CD4-positive, alpha-beta T cell treated with Interleukin-12 subunit alpha and Interleukin-12 subunit beta, for 1 hour (primary cell): ENCODE results near the gene STX4.

ENCODE experiments used
- DNase-seq: peaks from one replicate; pipeline ENCODE4 v3.0.0-alpha.2; 2020

Gene STX4

DNA sequence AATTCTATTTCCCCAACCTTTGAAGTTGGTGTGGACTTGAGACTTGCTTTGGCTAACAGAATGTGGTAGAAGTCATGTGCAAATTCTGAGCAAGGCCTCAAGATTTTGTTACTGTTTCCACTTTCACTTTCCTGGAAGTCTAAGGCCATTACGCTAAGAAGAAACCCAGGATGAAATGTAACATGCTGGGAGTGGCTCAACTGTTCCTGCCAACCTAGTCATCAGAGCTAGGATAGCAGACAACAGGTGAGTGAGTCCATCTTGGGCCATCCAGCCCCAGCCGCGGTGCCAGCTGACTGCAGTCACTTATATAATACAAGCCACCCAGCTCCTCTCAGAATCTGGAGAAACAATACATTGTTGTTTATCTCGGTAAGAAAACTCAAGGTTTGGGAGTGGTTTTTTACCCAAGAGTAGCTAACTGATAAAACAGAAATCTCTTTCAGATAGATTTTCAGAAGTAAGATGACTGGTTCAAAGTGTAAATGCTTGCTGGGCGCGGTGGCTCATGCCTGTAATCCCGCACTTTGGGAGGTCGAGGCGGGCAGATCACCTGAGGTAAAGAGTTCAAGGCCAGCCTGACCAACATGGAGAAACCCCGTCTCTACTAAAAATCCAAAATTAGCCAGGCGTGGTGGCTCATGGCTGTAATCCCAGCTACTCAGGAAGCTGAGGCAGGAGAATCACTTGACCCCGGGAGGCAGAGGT is 10.7 kb upstream of the STX4 start:
- DNase-seq: no peak

DNA sequence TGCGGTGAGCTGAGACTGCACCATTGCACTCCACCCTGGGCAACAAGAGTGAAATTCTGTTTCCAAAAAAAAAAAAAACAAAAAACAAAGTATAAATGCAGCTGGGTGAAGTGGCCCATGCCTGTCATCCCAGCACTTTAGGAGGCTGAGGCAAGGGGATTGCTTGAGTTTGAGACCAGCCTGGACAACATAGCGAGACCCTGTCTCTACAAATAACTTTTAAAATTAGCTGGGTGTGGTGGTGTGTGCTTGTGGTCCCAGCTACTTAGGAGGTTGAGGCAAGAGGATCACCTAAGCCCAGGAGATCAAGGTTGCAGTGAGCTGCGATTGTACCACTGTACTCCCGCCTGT is 10.1 kb upstream of the STX4 start:
- no peak for DNase-seq

DNA sequence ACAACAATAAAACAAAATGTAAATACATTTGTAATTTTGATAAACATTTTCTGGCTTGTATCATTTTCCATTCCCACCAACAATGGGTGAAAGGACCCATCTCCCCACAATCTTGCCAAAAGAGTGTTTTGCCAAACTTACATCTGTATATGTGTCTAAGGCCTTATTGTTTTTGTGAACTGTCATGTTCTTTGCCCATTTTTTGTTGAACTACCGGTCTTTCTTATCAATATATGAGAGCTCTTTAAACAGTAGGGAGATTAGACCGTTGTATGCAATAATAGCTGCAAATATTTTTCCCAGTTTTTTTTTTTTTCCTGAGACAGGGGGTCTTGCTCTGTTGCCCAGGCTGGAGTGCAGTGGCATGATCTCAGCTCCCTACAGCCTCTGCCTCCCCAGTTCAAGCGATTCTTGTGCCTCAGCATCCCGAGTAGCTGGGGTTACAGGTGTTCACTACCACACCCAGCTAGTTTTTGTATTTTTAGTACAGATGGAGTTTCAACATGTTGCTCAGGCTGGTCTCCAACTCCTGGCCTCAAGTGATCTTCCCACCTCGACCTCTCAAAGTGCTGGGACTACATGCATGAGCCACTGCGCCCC is 9.6 kb upstream of the STX4 start:
- no peak for DNase-seq

DNA sequence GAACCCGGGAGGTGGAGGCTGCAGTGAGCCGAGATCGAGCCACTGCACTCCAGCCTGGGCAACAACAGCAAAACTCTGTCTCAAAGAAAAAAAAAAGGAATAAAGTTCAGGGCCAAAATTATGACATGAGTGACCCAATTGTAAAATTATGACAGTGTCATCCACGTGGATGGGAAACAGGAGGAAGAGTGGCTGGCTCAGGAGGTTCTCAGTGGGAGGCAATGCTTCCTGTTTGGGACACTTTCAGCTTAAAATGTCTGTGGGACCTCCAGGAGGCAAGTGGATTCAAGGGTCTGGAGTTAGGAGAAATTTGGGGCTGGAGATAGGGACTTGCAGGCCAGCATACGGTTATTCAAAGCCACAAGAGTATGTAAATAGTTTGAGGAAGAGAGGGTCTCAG is 8.0 kb upstream of the STX4 start:
- no peak for DNase-seq

DNA sequence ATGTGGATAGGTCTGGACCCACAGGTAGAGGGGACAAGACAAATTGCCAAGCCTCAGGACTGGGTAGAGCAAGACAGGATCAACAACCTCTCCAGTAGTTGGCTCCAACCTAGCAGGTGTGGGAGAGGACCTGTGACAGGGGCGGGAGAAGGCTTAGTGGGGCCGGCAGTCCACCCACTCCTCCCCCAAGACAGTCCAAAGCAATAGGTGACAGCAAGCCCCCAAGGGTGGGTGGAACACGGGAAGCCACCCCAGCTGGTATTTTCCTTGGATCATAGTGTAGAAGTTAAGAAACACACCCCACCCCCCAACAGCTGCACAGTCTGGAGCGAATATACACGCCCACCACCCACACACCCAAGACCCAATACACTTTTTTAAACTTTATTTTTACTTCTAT is 4.1 kb upstream of the STX4 start:
- DNase-seq: no peak

DNA sequence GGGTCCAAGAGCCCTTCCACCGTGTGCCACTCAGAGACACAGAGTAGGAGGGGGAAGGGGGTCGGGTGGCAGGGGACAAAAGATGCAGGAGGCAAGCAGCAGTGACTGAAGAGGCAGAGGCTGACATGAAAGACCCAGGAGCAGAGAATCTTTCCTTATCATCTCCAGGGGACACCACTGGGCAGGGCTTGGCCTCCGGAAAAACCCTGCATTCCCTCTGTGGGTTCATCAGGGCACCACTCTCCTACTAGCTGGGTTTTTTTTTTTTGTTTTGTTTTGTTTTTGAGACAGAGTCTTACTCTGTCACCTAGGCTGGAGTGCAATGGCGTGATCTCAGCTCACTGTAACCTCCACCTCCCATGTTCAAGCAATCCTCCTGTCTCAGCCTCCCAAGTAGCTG is 2.1 kb upstream of the STX4 start:
- DNase-seq: no peak

DNA sequence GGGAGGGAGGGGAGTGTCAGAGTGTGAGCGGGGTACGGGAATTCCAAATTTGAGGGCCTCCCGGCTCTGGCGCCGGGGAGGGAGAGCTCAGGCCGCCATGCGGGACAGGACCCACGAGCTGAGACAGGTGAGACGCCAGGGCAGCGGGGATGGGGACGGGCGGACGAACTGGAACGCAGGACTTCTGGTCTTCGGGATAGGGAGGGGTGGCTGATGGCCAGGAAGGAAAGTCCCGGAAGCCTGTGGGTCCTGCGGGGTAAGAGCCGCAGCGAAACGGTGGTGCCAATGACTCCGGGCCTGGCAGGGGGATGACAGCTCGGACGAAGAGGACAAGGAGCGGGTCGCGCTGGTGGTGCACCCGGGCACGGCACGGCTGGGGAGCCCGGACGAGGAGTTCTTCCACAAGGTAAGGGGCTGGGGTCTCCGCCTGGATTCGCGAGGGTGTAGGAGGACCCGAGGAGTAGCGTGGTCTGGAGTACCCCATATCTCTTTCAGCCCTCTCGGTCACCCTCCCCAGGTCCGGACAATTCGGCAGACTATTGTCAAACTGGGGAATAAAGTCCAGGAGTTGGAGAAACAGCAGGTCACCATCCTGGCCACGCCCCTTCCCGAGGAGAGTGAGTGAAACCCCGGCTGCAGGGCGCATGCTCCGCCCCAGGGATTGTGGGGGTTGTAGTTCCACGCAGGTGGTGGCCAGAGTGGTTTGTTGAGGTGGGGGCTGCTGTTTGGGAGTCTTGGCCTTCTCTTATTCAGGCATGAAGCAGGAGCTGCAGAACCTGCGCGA is 543 bp downstream of the STX4 start:
- peak; percentile 87 for DNase-seq

DNA sequence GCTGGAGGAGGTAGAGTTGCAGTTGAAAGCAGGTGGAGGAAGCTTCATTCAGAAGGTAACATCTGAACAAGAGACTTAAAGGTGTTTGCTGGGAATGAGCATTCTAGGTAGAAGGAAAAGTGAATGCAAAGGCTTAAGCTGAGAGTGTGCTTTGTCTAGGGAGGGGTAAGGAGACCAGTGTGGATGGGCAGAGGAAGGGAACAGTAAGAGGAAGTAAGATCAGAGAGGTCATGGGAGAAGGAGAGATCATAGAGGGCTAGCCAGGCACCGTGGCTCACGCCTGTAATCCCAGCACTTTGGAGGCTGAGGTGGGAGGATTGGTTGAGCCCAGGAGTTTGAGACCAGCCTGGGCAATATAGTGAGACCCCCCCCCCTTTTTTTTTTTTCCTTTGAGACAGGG is 3.3 kb downstream of the STX4 start:
- DNase-seq: no peak

DNA sequence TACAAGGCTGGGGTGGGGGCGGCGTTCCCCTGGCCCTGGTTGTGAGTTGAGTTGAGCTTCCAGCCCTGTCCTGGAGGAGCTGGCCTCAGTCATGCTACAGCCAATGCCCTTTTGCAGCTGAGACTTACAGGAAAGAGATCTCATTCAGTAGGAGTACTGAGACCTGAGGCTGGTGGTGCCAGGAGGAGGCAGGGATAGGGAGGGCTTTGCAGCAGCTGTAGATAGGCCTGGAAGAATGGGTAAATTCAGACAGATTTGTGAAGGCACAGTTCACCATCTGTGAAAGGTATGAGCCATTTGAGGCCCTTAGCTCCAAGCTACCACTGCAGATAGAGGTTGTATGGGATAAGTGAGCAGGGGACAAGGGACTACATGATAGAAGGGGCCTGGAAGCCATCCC is 5.6 kb downstream of the STX4 start:
- no peak for DNase-seq

DNA sequence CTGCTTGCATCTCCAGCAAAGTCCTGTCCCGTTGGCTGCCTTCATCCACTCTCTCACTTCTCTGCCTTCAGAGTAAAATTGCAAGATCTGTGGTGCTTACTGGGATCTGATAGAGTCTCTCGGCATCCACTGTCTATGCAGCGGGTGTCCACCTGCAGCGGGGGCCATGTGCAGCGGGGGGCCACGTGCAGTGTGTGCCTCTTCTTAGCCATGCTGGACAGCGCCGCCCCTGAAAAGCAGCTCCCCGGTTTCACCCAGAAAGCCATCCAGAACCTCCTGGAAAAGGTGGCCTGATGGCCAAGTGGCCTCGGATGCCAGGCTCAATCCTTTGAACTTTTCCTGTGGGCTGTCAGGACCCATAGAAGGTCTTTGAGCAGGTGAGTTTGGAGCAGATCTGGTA is 9.5 kb downstream of the STX4 start:
- no peak for DNase-seq

DNA sequence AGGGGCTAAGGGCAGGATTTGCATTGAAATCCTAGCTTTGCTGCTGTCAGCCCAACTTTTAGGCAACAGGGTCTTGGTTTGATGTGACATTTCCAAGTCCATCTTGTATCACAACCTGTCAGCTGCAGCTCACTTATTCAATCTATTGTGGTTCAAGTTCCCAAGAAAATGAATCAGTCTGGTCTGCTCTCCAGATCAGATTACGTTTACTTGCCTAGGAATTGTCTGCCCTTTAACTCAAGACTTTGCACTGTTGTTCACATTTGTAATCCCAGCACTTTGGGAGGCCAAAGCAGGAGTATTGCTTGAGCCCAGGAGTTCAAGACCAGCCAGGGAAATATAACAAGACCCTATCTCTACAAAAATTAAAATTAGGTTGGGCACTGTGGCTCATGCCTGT is 10.0 kb downstream of the STX4 start:
- no peak for DNase-seq

DNA sequence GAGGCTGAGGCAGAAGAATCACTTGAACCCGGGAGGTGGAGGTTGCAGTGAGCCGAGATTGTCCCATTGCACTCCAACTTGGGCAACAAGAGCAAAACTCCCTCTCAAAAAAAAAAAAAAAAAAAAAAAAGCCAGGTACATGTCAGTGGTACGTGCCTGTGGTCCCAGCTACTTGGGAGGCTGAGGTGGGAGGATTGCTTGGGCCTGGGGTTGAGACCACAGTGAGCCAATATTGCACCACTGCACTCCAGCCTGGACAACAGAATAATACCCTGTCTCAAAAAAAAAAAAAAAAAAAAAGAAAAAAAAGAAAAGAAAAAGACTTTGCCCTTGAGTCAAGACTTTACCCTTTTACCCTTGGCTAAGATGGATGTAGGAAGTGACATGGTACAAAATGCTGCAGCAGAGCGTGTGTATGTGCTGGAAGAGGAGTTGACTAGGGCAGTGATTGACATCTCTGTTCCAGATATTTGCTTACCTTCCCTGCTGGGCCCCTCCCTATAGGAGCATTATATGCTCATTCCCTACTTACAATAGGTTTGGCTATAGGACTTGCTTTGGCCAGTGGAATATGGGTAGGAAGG is 10.6 kb downstream of the STX4 start:
- no peak for DNase-seq

DNA sequence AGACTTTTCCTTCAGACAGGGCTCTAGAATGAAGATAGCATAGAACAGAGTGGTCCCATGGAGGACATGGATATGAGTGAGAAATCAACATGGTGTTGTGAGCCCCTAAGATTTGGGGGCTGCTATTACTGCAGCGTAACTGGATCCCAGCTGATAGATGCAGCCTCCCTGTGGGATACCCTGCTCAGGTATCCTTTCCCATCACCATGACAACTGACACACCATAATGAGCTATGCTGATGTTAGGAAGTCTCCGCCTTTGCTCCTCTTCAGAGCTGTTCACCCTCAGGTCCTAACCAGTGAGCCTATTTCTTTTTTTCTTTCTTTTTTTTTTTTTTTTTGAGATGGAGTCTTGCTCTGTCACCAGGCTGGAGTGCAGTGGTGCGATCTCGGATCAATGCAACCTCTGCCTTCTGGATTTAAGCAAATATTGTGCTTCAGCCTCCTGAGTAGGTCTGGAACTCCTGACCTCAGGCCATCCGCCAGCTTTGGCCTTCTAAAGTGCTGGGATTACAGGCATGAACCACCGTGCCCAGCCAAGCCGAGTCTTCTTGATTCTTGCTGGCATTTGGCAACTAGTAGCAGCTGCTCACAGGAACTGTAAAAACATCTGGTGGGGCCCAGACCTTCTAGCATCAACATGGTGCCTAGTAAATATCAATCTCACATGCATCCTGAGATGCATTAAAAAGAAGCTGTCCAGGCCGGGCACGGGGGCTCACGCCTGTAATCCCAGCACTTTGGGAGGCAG is 17.1 kb downstream of the STX4 start:
- no peak for DNase-seq

DNA sequence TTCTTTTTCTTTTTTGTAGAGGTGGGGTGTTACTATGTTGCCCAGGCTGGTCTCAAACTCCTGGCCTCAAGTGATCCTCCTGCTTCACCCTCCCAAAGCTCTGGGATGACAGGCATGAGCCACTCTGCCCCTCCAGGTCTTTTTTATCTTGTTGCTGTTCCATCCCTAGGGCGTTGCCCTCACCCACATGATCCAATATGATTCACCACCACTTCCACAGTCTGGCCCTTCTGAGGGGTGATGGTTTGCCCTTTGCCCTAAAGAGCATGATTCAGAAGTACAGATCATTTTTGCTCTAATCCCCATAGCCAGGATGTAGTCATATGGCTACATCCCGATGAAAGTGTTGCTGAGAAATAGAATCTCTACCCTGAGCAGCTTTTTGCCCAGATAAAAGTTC is 18.8 kb downstream of the STX4 start:
- no peak for DNase-seq

DNA sequence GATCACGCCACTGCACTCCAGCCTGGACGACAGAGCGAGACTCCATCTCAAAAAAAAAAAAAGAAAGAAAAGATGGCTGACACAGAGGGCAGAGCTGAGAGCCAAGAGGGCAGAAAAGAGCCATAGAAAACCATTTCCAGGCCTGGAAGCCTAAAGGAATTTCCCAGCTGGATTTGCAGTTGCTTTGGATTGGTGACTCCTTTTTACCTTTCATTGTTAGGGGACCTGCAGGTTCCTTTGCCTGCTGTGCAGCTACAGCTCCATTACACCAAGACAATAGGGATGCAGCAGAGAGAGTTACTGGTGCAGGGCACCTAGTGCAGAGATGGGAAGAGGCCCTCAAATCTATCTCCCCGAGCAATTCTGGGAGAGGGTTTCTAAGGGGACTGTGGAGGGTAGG is 22.3 kb downstream of the STX4 start:
- no peak for DNase-seq

DNA sequence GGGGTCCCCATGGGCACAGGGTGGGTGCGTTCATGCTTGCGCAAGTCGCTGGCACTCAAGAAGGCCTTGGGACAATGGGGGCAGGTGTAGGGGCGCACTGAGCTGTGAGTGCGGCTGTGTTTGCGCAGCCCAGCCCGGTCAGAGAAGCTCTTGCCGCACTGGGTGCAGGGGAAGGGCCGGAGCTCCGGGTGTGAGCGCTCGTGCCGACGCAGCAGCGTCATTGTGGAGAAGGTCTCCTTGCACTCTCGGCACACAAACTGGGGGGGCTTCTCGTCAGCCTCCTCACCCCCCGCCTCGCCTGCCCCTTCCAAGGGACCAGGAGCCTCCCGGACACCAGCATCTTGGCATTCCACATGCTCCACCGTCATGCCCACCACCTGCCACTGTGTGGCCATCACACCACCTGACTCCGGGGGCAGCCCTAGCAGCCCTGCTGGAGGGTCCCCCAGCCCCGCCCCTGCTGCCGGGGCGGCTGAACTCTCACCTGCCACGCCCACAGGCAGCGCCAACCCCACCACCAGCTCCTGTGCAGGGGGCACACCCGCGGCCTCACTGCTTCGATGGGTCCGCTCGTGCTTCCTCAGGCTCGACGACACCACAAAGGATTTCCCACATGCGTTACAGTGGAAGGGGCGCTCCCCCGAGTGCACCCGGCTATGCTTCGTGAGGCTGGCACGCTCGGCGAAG is 27.9 kb downstream of the STX4 start:
- DNase-seq: no peak

DNA sequence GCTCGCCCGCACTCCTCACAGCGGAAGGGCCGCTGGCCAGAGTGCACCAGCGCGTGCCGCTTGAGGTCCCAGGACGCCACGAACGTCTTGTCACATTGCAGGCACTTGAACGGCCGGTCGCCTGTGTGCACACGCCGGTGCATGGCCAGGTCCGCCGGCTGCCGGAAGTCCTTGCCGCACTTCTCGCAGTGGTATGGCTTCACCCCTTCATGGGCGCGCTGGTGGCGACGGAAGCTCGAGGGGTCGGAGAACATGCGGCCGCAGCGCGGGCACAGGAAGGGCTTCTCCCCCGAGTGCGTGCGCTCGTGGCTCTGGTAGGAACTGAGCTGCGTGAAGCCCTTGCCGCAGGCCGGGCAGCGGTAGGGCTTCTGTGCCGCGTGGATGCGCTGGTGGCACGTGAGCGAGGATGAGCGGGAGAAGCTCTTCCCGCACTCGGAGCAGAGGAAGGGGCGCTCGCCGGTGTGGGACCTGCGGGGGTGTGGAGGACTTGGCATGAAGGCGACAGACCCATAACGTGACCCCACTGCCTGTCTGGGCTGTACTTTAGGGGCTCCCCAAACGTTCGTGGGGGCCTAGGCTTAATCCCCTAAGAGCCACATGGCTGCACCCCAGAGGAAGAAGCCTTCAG is 28.6 kb downstream of the STX4 start:
- no peak for DNase-seq

DNA sequence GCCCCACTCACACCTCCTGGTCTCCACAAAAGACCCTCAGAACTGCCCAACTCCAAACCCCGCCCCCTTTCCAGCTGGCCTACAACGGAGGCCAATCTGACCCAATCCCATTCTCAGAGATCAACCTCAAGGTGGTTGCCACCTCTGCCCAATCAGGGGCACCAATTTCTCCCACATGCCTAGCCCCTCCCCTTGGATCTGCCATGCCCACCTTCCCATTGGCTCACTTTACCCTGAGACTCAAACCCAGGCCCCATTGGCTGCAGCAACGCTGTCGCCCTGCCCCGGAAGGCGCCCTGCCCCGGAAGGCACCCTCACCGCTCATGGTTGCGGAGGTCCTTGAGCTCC is 30.1 kb downstream of the STX4 start:
- peak; percentile 14 for DNase-seq

DNA sequence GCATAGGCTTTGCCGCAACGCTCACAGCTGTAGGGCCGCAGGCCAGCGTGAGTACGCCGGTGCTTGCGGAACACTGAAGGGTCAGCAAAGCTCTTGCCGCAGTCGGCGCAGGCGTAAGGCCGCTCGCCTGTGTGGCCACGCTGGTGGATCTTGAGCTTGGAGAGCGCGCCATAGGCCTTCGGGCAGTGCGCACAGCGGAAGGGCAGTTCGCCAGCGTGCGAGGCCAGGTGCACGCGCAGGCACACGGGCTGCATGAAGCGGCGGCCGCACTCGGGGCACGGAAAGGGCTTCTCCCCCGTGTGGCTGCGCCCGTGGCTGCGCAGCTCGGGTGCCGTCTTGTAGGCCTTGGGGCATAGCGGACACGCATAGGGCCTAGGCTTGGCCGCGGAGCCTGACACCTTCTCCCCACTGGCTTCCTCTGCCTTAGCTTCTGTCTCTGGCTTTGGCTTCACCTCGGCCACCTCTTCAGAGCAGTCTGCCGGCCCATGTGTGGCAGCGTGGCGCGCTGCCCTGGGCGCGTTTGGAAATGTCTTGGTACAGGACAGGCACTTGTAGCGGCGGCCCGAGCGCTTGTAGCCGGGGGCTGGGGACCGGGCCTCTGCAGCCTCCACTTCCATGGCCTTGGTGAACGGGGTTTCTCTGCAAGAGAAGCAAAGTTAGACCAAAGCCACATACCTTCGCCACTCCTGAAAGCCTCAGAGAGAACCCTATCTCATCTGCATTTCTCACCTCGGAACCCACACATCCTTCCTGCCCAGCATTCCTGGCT is 30.7 kb downstream of the STX4 start:
- peak; percentile 32 for DNase-seq

DNA sequence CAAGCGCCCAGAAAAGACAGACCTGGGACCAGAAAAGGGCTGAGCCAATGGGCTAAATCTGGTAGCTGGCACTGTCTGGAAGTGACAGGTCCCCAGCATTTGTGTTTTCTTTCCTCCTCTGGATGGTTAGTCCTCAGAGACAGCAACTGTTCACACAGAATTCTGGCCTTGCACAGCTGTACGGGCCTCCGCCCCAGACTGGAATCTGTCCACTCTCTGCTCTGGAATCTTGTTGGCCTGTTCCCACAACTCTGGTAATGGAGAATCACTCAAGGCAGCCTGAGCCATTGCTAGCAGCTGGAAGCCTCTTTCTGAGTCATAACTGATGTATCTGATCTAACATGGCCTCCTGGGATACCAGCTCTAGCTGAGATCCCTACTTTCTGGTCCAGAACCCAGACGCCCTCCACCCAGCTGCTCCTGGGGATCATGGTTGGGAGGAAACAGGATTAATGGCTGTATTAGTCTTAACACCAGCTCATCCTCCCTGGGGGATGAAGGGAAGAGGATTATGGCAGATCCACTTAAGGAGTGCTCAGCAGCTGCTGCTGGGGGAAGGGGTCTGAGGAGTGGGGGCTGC is 31.6 kb downstream of the STX4 start:
- DNase-seq: no peak

DNA sequence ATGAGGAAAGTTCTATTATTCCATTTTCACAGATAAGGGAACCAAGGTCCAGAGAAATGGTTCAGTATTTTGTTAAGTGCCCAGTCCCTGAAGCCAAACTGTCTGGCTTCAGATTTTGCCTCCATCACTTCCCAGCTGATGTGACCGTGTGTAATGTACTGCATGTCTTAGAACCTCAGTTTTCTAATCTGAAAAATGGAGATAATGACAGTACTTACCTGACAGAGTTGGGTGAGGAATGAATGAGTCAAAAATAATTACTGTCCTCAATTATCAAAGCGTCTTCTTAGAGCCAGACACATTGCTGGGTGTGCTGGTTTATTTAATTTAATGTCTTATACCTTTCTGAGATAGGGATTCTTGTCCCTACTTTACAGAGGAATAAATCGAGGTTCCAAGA is 34.0 kb downstream of the STX4 start:
- no peak for DNase-seq
